Spleen (tissue), 7 donors: ENCODE measurements around the gene CELF6.

Experiments
- POLR2A ChIP-seq, 3 donors: fragments of 450-650 bp; IDR thresholded peaks; one replicate each; pipeline ENCODE4 v1.5.1; 2017; ENCODE audit warnings: antibody characterized with exemption in 3 of 3, mild to moderate bottlenecking in 1 of 3
- TF ChIP-seq, protein P1 (sequence below), 11 experiments: fragments of 200-600 bp in 7 of 11; fragments of 450-650 bp in 4 of 11; sonication (generic) in 4 of 11; IDR thresholded peaks in 8 of 11; conservative IDR thresholded peaks in 3 of 11; 1 replicate in 7 of 11; 2 replicates in 4 of 11; pipeline versions ENCODE4 v1.4.0 to v1.8.0; 2016 to 2021; ENCODE audit warnings: antibody characterized with exemption in 11 of 11, inconsistent platforms in 4 of 11, mild to moderate bottlenecking in 1 of 11
- donor health status: DM: no; HTN: no; CAD: no; lungs with moderate emphysema.
- donor health status: DM: no; HTN: no; CAD: no.
- donor health status: DM: no; HTN: no; CAD: no.

DNA sequence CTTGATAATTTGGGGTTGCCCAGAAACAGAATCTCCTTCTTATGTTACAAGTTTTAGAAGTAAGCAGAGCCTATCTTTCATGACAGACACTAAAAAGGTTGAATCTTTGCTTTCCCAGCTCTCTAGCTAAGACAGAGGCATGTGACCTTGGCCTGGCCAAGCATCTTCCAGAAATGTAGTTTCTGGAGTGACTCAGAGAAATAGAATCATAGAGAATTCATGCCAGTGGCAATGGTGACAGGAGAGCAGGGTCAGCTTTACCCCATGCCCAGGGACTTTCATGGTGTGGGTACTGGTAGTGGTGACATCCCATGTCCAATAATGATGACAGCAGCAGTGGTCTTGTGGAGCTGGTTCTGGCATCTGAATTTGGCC is 43.6 kb downstream of the CELF6 start:
- TF ChIP-seq, protein P1, sequence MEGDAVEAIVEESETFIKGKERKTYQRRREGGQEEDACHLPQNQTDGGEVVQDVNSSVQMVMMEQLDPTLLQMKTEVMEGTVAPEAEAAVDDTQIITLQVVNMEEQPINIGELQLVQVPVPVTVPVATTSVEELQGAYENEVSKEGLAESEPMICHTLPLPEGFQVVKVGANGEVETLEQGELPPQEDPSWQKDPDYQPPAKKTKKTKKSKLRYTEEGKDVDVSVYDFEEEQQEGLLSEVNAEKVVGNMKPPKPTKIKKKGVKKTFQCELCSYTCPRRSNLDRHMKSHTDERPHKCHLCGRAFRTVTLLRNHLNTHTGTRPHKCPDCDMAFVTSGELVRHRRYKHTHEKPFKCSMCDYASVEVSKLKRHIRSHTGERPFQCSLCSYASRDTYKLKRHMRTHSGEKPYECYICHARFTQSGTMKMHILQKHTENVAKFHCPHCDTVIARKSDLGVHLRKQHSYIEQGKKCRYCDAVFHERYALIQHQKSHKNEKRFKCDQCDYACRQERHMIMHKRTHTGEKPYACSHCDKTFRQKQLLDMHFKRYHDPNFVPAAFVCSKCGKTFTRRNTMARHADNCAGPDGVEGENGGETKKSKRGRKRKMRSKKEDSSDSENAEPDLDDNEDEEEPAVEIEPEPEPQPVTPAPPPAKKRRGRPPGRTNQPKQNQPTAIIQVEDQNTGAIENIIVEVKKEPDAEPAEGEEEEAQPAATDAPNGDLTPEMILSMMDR (IDR thresholded peaks at IDR 0.05 in 8 of 11, conservative IDR thresholded peaks at IDR 0.05 in 3 of 11): no peak
- no peak for TF ChIP-seq POLR2A (IDR thresholded peaks at IDR 0.05)
